GM18508 (cell line): ENCODE data around the gene GRM8.
"Not testable (repeated sequence)": the region's sequence is repeated elsewhere in the genome, so short reads cannot be mapped to it uniquely, and the experiment has no call there.

Experiments
- ATAC-seq: cut with Tn5 transposase; IDR thresholded peaks from one replicate; pipeline ENCODE4 v1.9.1; 2021; ENCODE audit warnings: moderate number of reproducible peaks; ENCODE audit not compliant: insufficient read depth, unreplicated experiment

Gene GRM8

GRCh38 chr7:126948664-126949063 is 304.1 kb downstream of the GRM8 start:
- peak; percentile 84 for ATAC-seq

GRCh38 chr7:126940723-126941307 is 311.9 kb downstream of the GRM8 start:
- ATAC-seq, result no peak

- ATAC-seq, result no peak
Measured at GRCh38 chr7:126937171-126937570, 315.6 kb downstream of the GRM8 start.

- no peak for ATAC-seq
Measured at GRCh38 chr7:126931581-126931980, 321.2 kb downstream of the GRM8 start.

GRCh38 chr7:126930166-126930565 is 322.6 kb downstream of the GRM8 start:
- ATAC-seq, result no peak

- no peak for ATAC-seq
Measured at GRCh38 chr7:126924477-126924876, 328.3 kb downstream of the GRM8 start.

GRCh38 chr7:126911627-126912026 is 341.1 kb downstream of the GRM8 start:
- ATAC-seq, result peak; percentile 62

- ATAC-seq, result not testable (repeated sequence)
Measured at GRCh38 chr7:126908564-126908963, 344.2 kb downstream of the GRM8 start.

GRCh38 chr7:126907657-126908056 is 345.1 kb downstream of the GRM8 start:
- not testable (repeated sequence) for ATAC-seq

- ATAC-seq, result not testable (repeated sequence)
Measured at GRCh38 chr7:126905255-126905654, 347.5 kb downstream of the GRM8 start.

GRCh38 chr7:126901041-126901765 is 351.5 kb downstream of the GRM8 start:
- ATAC-seq, result not testable (repeated sequence)

GRCh38 chr7:126887980-126888379 is 364.8 kb downstream of the GRM8 start:
- not testable (repeated sequence) for ATAC-seq

GRCh38 chr7:126887560-126887959 is 365.2 kb downstream of the GRM8 start:
- ATAC-seq, result not testable (repeated sequence)

GRCh38 chr7:126882730-126883129 is 370.0 kb downstream of the GRM8 start:
- not testable (repeated sequence) for ATAC-seq

- ATAC-seq, result not testable (repeated sequence)
Measured at GRCh38 chr7:126881908-126882307, 370.8 kb downstream of the GRM8 start.

GRCh38 chr7:126881315-126881714 is 371.4 kb downstream of the GRM8 start:
- no peak for ATAC-seq

GRCh38 chr7:126876536-126876935 is 376.2 kb downstream of the GRM8 start:
- ATAC-seq, result not testable (repeated sequence)

GRCh38 chr7:126856691-126857291 is 395.9 kb downstream of the GRM8 start:
- peak; percentile 85 for ATAC-seq

- ATAC-seq, result no peak
Measured at GRCh38 chr7:126845331-126845730, 407.4 kb downstream of the GRM8 start.

GRCh38 chr7:126843883-126844282 is 408.9 kb downstream of the GRM8 start:
- no peak for ATAC-seq

GRCh38 chr7:126843336-126843735 is 409.4 kb downstream of the GRM8 start:
- ATAC-seq, result no peak
